ENCODE data around the gene CACNA1B.
"Not testable (repeated sequence)": the region's sequence is repeated elsewhere in the genome, so short reads cannot be mapped to it uniquely, and the experiment has no call there.

Gene CACNA1B

DNA sequence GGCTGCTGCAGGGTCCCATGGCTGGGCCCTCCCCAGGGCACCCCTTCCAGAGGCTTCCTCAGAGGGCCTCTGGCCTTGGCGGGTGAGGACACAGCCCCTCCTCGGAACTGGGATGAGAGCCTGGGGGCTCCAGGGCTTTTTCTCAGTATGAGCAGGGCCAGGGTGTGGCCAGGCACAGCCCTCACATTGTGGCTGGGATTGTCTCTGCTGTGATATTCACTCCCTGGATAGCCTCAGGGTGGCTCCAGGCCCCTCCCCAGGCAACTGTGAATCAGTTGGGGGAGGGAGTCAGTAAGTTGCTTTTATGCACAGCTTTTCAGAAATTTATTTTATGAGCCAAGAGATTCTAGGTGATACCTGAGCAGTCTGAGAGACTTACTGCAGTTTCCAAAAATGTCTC is 135.7 kb downstream of the CACNA1B start:
- no peak overlapping the region for H3K27ac Mint-ChIP-seq
- H3K9me3 Mint-ChIP-seq: no peaks in the 10 kb centered on the region
- DNase-seq (no peak), ATAC-seq (no peak)
- no peaks in the 10 kb centered on the region for H3K27me3 Mint-ChIP-seq
- H3K4me1 Mint-ChIP-seq: no peaks in the 10 kb centered on the region
- no peak overlapping the region for H3K4me3 Mint-ChIP-seq

DNA sequence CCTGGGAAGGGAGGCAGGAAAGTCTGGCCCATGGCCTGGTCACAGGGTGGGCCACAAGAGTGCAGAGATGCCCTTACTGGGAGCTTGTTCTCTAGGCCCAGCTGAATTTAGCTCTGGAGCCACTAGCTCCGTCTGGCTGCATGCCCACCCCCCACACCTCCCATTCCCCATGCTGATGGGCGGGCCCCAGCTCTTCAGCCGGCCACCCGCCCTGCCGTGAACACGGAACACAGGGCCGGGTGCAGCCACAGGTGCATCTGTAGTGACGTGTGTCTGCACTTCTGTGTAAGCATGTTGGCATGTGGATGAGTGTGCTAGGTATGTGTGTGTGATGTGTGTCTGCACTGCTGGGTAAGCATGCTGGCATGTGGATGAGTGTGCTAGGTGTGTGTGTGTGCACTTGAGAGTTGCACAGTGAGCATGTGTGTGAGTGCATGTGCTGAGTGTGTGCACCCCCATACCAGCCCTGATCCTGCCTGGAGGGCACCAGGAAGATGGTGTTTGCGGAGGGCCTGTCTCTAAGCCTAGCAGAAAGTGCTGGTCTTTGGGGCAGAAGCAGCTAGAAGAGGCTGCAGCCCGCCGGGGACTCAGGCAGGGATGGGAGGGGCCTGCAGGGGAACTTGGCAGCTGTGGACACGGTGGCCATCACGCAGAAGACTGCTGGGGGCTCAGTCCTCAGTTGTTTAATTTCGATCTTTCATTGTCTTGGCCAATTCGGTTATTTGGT is 136.4 kb downstream of the CACNA1B start:
- H3K9me3 Mint-ChIP-seq: no peaks in the 10 kb centered on the region
- no peak overlapping the region for H3K4me3 Mint-ChIP-seq
- H3K27ac Mint-ChIP-seq: peak overlapping the region in 1 of 2 donors; percentile 75
- no peak for DNase-seq
- no peaks in the 10 kb centered on the region for H3K27me3 Mint-ChIP-seq
- ATAC-seq: no peak
- no peaks in the 10 kb centered on the region for H3K4me1 Mint-ChIP-seq

DNA sequence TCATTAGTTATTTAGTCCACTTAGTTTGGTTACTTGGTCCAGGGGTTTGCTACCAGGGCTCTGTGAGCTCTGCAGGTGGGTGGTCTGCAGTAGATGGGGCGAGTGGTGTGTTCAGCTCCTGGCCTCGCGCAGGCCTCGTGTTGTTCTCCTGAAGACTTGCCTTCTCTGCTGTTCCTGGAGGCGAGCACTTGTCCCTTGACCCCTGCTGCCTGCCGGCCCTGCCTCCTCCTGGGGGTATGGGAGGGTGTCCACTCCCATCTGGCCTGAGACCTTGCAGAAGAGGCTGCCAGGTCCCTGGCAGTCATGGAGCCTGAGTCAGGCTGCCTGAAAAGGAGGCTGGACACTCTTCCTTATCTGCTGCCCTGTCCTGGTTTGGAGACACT is 137.0 kb downstream of the CACNA1B start:
- DNase-seq: no peak
- no peaks in the 10 kb centered on the region for H3K27me3 Mint-ChIP-seq
- H3K27ac Mint-ChIP-seq: peak overlapping the region in 1 of 2 donors; percentile 75
- no peak overlapping the region for H3K4me3 Mint-ChIP-seq
- no peaks in the 10 kb centered on the region for H3K4me1 Mint-ChIP-seq
- no peaks in the 10 kb centered on the region for H3K9me3 Mint-ChIP-seq
- no peak for ATAC-seq

DNA sequence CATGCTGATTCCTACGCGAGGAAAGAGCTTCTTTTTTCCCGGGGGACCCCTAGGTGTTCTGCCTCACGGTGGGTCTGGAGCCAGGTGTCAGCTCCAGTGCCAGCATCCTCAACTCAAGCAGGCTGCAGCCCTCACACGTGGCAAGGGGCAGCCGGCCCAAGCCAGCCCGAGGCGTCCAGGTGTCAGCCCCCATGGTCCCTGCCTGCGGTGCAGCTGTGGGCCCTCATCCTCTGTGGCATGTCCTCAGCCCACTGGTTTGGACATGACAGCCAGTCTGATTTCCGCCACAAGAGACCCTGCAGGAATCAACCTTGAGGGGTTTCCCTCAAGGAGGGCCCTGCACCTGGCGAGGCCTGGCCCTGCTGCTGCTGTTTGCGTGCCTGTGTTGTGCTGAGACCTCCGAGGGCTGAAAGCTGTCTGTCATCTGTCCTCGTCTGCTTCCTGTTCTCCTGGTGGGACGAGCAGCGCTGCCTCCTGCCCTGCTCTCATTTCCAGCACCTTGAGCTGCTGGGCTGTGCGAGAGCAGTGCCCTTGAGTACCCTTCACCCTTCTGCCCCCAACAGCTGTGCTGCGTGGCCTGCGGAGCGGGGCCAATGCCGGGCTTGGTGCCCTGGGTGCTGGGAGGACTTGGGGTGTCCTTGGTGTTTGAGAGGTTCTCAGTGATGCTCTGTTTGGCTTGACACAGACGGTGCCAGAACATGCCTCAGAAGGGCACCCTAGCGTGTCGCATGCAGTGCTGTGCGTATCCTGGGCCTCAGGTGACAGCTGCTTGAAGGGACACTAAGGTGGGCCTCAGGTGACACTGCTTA is 137.6 kb downstream of the CACNA1B start:
- ATAC-seq: no peak
- no peak for DNase-seq
- no peaks in the 10 kb centered on the region for H3K9me3 Mint-ChIP-seq
- no peaks in the 10 kb centered on the region for H3K4me1 Mint-ChIP-seq
- no peak overlapping the region for H3K4me3 Mint-ChIP-seq
- no peaks in the 10 kb centered on the region for H3K27me3 Mint-ChIP-seq
- H3K27ac Mint-ChIP-seq: no peak overlapping the region

DNA sequence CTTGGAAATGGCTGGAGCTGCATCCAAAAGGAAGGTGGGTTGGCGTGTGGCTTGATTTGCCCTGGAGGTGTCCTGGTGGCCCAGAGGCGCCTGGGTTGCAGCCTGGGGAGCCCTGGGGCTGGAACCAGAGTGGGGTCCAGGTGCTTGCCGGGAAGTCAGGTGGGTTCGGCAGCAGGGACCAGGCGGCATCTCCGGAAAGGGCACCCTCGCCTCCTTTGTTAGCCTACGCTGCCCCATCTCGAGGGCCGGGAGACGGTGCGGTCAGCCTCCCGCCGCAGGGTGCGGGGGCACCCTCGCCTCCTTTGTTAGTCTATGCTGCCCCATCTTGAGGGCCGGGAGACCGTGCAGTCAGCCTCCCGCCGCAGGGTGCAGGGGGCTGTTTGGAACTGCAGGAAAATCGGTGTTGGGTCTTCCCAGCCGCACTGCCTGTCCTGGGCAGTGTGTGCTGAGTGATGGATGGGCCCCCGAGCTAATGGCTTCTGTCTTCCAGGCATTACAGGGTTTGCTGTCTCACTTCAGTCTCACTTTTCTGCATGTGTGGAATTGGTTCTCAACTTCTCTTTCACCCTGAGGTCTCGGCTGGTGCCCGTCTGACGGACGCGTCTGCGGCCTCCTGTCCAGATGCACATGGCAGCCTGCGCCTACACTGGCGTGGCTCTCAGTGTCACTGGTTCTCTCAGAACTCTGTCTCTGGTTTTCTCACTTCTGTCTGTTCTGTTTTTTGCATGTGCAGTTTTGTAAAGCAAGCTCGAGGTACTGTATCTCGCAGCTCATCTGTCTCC is 139.0 kb downstream of the CACNA1B start:
- DNase-seq (no peak), ATAC-seq (no peak)
- Mint-ChIP-seq H3K9me3 (no peaks in the 10 kb centered on the region), H3K27ac (no peak overlapping the region), H3K4me1 (no peaks in the 10 kb centered on the region), H3K4me3 (no peak overlapping the region), H3K27me3 (peaks cover 5% of the 10 kb centered on the region)

DNA sequence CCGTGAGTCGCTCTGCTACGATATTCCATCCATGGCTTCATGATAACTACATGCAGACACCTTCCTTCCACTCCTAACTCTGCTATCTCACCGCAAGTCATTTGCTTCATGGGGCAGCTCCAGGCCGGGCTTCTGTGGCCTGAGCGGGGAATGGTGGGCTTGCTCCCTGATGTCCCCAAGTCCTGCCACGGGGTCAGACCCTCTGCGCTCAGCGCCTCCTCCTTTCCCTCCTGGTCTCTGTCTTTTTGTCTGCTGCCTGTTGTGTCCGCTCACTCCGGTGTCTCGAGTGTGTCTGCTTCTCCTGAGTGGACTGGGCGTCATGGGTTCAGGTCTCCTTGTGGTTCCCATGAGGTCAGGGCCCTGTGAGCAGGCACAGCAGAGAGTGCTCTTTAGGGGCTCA is 139.6 kb downstream of the CACNA1B start:
- peak overlapping the region; percentile 27 to 61 for H3K27ac Mint-ChIP-seq
- no peak overlapping the region for H3K4me3 Mint-ChIP-seq
- no peaks in the 10 kb centered on the region for H3K4me1 Mint-ChIP-seq
- ATAC-seq (no peak), DNase-seq (no peak)
- H3K9me3 Mint-ChIP-seq: no peaks in the 10 kb centered on the region
- peaks cover 11% of the 10 kb centered on the region for H3K27me3 Mint-ChIP-seq

GRCh38 chr9:138019514-138019913 is 141.9 kb downstream of the CACNA1B start:
- not testable (repeated sequence) for H3K9me3 Mint-ChIP-seq

GRCh38 chr9:138020120-138020794 is 142.7 kb downstream of the CACNA1B start:
- Mint-ChIP-seq H3K4me1 (peaks cover 8% of the 10 kb centered on the region), H3K9me3 (no peaks in the 10 kb centered on the region), H3K4me3 (no peak overlapping the region), H3K27me3 (peaks cover 41% of the 10 kb centered on the region), H3K27ac (no peak overlapping the region)
- ATAC-seq (no peak), DNase-seq (no peak)

More at GRCh38 chr9:138019514-138019913, 141.9 kb downstream of the CACNA1B start:
- not testable (repeated sequence) for DNase-seq, ATAC-seq, H3K27ac Mint-ChIP-seq, H3K4me3 Mint-ChIP-seq, H3K4me1 Mint-ChIP-seq
- H3K27me3 Mint-ChIP-seq: peaks cover 34% of the 10 kb centered on the region

DNA sequence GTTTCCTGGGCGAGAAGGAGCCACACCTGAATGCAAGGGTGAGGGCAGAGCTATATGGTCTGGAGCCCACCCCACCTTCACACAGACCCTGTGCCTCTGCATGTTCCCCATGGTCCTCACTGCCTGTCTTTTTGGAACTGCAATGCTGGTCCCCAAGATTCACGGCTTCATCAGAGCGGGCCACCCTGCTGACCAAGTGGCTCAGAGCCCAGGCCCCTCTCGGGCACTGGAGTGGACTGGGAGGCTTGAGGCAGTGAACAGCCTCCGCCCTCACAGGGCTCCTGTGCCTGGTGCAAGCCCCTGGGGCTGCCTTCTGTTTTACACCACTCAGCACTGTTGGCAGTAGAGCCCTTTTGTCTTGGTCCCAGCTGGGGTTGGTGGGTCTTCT is 143.2 kb downstream of the CACNA1B start:
- H3K9me3 Mint-ChIP-seq: no peaks in the 10 kb centered on the region
- H3K27ac Mint-ChIP-seq: no peak overlapping the region
- peaks cover 8% of the 10 kb centered on the region for H3K4me1 Mint-ChIP-seq
- no peak overlapping the region for H3K4me3 Mint-ChIP-seq
- no peak for DNase-seq
- ATAC-seq: no peak
- H3K27me3 Mint-ChIP-seq: peaks cover 47% of the 10 kb centered on the region

- H3K4me3 Mint-ChIP-seq: no peak overlapping the region
- peaks cover 8% of the 10 kb centered on the region for H3K4me1 Mint-ChIP-seq
- H3K27me3 Mint-ChIP-seq: peaks cover 53% of the 10 kb centered on the region
- DNase-seq: no peak
- no peak overlapping the region for H3K27ac Mint-ChIP-seq
- no peak for ATAC-seq
- H3K9me3 Mint-ChIP-seq: no peaks in the 10 kb centered on the region
Observed at GRCh38 chr9:138021251-138022056, 143.9 kb downstream of the CACNA1B start.

DNA sequence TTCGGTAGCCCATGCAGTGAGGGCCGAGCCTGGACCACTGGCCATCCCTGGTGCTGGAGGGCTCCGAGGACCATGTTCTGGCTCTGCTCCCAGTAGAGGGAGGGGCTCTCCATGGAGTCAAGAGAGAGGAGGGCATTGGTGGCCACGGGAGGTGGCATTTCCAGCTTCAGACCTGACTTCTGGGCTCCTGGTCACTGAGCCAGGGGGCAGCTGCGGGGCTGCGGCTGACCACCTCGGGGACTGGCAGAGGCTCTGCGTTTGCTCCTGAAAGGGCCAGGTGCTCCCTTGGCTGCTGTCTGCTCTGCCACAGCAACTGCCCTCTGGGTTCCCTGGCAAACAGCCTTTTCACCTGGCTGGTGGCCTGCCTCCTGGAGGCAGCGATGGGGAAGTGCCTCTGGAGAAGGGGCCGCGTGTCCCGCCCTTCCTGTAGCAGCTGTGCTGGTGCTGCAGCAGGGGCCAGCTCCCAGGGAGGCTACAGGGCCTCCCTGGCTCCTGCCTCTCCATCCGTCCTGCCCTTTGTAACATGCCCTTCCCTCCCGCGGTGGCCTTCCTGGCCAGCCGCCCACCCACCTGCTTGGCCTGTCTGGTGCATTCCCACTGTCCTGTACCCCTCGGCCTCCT is 144.6 kb downstream of the CACNA1B start:
- no peaks in the 10 kb centered on the region for H3K9me3 Mint-ChIP-seq
- peak in 1 of 2 donors; percentile 35 for DNase-seq
- no peak overlapping the region for H3K27ac Mint-ChIP-seq
- peaks cover 56% of the 10 kb centered on the region for H3K27me3 Mint-ChIP-seq
- H3K4me1 Mint-ChIP-seq: peaks cover 8% of the 10 kb centered on the region
- H3K4me3 Mint-ChIP-seq: no peak overlapping the region
- peak; percentile 67 for ATAC-seq

DNA sequence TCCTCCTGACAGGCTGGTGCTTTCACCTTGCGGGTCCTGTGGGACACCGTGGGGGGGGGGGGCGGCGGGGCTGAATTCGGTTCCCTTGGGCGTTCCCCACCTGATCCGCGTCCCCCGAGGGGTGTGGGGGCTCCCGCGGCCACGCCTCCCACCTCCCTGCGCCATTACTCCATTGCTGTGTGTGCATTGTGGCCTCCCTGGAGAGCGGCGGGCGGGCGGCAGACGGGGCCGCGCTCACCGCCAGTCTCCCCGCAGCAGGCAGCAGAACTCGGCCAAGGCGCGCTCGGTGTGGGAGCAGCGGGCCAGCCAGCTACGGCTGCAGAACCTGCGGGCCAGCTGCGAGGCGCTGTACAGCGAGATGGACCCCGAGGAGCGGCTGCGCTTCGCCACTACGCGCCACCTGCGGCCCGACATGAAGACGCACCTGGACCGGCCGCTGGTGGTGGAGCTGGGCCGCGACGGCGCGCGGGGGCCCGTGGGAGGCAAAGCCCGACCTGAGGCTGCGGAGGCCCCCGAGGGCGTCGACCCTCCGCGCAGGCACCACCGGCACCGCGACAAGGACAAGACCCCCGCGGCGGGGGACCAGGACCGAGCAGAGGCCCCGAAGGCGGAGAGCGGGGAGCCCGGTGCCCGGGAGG is 145.3 kb downstream of the CACNA1B start:
- Mint-ChIP-seq H3K27ac (no peak overlapping the region), H3K9me3 (no peaks in the 10 kb centered on the region), H3K4me1 (peaks cover 8% of the 10 kb centered on the region), H3K4me3 (peak overlapping the region in 1 of 2 donors; percentile 62), H3K27me3 (peaks cover 56% of the 10 kb centered on the region)
- peak; percentile 21 for ATAC-seq
- DNase-seq: no peak

DNA sequence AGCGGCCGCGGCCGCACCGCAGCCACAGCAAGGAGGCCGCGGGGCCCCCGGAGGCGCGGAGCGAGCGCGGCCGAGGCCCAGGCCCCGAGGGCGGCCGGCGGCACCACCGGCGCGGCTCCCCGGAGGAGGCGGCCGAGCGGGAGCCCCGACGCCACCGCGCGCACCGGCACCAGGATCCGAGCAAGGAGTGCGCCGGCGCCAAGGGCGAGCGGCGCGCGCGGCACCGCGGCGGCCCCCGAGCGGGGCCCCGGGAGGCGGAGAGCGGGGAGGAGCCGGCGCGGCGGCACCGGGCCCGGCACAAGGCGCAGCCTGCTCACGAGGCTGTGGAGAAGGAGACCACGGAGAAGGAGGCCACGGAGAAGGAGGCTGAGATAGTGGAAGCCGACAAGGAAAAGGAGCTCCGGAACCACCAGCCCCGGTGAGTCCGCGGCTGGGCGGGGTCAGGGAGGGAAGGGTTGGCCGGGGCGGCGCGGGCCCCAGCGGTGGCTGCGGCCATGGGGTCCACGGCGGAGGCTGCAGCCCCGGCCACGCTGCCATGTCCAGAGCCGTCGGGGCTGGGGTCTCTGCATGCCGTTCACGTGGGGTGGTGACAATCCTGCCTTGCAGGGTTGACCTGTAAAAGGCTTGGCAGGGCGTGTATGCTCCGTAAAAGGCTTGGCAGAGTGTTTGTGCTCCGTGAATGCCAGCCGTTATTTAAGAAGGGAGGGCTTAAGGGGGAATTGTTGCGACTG is 146.0 kb downstream of the CACNA1B start:
- peaks cover 56% of the 10 kb centered on the region for H3K27me3 Mint-ChIP-seq
- H3K4me3 Mint-ChIP-seq: peak overlapping the region in 1 of 2 donors; percentile 26
- ATAC-seq: no peak
- peaks cover 8% of the 10 kb centered on the region for H3K4me1 Mint-ChIP-seq
- no peaks in the 10 kb centered on the region for H3K9me3 Mint-ChIP-seq
- no peak overlapping the region for H3K27ac Mint-ChIP-seq
- DNase-seq: no peak

All from stimulated activated naive CD8-positive, alpha-beta T cell treated with anti-CD3 and anti-CD28 coated beads, Interleukin-15, amount 100 ng/mL, for 72 hours (primary cell).